Measurements from ENCODE around the gene MIPEP.

DNA sequence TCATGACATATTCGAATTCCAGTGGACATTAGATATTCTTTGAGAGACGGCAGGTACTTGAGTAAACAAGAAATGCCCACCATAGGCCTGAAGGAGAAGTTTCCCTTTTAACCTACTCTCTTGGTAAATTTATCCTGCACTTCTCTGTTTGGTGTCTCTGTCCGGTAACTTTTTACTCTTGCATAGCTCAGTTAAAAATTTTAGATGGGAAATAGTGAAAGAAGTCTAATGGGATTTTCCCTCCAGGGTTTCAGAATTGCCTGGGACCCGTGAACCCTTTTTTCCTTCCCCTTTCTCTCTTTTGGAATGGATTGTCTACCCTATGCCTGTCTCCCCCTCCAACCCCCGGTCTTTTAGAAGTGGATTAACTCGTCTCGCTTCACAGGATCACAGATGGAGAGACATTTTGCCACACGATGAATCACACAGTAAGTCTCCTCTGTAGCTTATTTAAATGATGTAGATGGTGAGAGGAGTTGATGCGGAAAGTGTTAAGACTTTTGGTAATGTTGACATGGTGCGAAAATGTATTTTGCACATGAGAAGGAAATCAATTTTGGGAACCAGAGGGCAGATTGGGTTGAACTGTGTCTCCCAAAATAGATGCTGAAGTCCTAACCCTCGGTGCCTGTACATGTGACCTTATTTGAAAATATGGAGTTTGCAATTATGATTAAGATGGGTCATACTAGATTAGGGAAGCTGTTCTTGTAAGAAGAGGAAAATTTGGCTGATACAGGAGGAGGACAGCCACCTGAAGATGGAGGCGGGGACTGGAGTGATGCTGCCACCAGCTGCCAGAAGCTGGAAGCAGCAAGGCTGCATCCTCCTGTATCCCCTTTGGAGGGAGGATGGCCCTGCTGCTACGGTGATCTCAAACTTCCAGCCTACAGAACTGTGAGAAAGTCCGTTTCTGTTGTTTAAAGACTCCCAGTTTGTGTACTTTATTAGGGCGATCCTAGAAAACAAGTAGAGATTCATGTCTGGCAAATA is 711 bp upstream of the MIPEP start:
- TF ChIP-seq POLR2A (IDR thresholded peaks at IDR 0.05; ENCODE audit: low read length): no peak
- TF ChIP-seq GATA1 (IDR thresholded peaks at IDR 0.05; ENCODE audit: low read depth, low read length): no peak

Measured in erythroblast (primary cell).